Measurements from ENCODE around the gene HECW1. TPM values are rescaled to one million over a fixed set of nuclear protein-coding genes. Genes with fewer than 3 reads are reported as not detected.

HECW1 gene
- total and polyA plus RNA-seq, 8 donors: 0.04 to 0.69 (median 0.12) TPM; not detected in 5

GRCh38 chr7:43303740-43304241, 191.3 kb downstream of the HECW1 start:
- no peaks in the 10 kb centered on the region for H3K4me1 ChIP-seq
- no peak for ATAC-seq
- no peak for DNase-seq
- no peak overlapping the region for H3K4me3 ChIP-seq
- intact Hi-C loops (cut with DNase I): no loop called here
- no peaks in the 10 kb centered on the region for H3K27me3 ChIP-seq
- TF ChIP-seq, protein P1, sequence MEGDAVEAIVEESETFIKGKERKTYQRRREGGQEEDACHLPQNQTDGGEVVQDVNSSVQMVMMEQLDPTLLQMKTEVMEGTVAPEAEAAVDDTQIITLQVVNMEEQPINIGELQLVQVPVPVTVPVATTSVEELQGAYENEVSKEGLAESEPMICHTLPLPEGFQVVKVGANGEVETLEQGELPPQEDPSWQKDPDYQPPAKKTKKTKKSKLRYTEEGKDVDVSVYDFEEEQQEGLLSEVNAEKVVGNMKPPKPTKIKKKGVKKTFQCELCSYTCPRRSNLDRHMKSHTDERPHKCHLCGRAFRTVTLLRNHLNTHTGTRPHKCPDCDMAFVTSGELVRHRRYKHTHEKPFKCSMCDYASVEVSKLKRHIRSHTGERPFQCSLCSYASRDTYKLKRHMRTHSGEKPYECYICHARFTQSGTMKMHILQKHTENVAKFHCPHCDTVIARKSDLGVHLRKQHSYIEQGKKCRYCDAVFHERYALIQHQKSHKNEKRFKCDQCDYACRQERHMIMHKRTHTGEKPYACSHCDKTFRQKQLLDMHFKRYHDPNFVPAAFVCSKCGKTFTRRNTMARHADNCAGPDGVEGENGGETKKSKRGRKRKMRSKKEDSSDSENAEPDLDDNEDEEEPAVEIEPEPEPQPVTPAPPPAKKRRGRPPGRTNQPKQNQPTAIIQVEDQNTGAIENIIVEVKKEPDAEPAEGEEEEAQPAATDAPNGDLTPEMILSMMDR (IDR thresholded peaks at IDR 0.05): no peak
- H3K9me3 ChIP-seq: no peaks in the 10 kb centered on the region
- H3K27ac ChIP-seq: no peak overlapping the region
- no peak for FAIRE-seq
- H3K36me3 ChIP-seq: no peaks in the 10 kb centered on the region
- 62 to 68% methylated on average over 4 of the region's 4 CpGs for WGBS, 2 donors

- no peaks in the 10 kb centered on the region for H3K9me3 ChIP-seq
- no peak for ATAC-seq
- no peak for FAIRE-seq
- 76 to 87% methylated on average over 5 of the region's 5 CpGs for WGBS, 2 donors
- TF ChIP-seq, protein P1 (IDR thresholded peaks at IDR 0.05): no peak
- H3K4me1 ChIP-seq: no peaks in the 10 kb centered on the region
- H3K27me3 ChIP-seq: no peaks in the 10 kb centered on the region
- H3K36me3 ChIP-seq: no peaks in the 10 kb centered on the region
- no peak for DNase-seq
- intact Hi-C loops (cut with DNase I): no loop called here
- H3K27ac ChIP-seq: no peak overlapping the region
- no peak overlapping the region for H3K4me3 ChIP-seq
These were observed 194.0 kb downstream of the HECW1 start for GRCh38 chr7:43306404-43306803.

GRCh38 chr7:43307522-43307921, 195.1 kb downstream of the HECW1 start:
- FAIRE-seq: no peak
- 53 to 69% methylated on average over 1 of the region's 1 CpG for WGBS, 2 donors

GRCh38 chr7:43308913-43309705, 196.7 kb downstream of the HECW1 start:
- Histone ChIP-seq H3K4me1 (no peaks in the 10 kb centered on the region), H3K36me3 (no peaks in the 10 kb centered on the region), H3K9me3 (no peaks in the 10 kb centered on the region), H3K4me3 (no peak overlapping the region), H3K27ac (no peak overlapping the region), H3K27me3 (no peaks in the 10 kb centered on the region)
- ATAC-seq (no peak), FAIRE-seq (no peak), DNase-seq (no peak)
- intact Hi-C loops (cut with DNase I): no loop called here
- TF ChIP-seq, protein P1 (IDR thresholded peaks at IDR 0.05): no peak
- 61 to 64% methylated on average over 8 of the region's 8 CpGs for WGBS, 2 donors

More at GRCh38 chr7:43307522-43307921, 195.1 kb downstream of the HECW1 start:
- no peak overlapping the region for H3K27ac ChIP-seq
- no peak for ATAC-seq
- TF ChIP-seq, protein P1 (IDR thresholded peaks at IDR 0.05): no peak
- DNase-seq: no peak
- H3K4me1 ChIP-seq: no peaks in the 10 kb centered on the region
- no peaks in the 10 kb centered on the region for H3K9me3 ChIP-seq
- H3K27me3 ChIP-seq: no peaks in the 10 kb centered on the region
- no peaks in the 10 kb centered on the region for H3K36me3 ChIP-seq
- H3K4me3 ChIP-seq: no peak overlapping the region
- intact Hi-C loops (cut with DNase I): no loop called here

DNA sequence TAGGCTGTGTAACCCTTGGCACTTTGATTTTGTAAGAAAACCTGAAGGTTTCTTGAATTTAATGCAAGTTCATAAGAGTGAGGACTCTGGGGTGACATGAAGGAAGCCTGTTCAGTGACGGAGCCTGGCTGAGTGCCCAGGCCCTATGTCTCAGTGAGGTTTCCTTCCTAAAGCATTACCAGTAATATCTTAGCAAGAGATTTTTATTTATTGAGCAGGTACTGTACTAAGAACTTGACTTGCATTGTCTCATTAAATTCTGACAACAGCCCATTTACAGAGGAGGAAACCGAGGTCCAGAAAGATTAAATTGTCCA, 197.2 kb downstream of the HECW1 start:
- 64 to 71% methylated on average over 2 of the region's 2 CpGs for WGBS, 2 donors
- H3K4me1 ChIP-seq: no peaks in the 10 kb centered on the region
- no peak overlapping the region for H3K27ac ChIP-seq
- no peak for ATAC-seq
- TF ChIP-seq, protein P1 (IDR thresholded peaks at IDR 0.05): no peak
- no peak for DNase-seq
- no peaks in the 10 kb centered on the region for H3K36me3 ChIP-seq
- FAIRE-seq: no peak
- no peaks in the 10 kb centered on the region for H3K27me3 ChIP-seq
- intact Hi-C loops (cut with DNase I): no loop called here
- H3K9me3 ChIP-seq: no peaks in the 10 kb centered on the region
- H3K4me3 ChIP-seq: no peak overlapping the region

All from pancreas (tissue), 10 donors.